C4-2B (cell line): ENCODE data around the gene RPL4.

Experiments used
- ZFX ChIP-seq: fragments of 450-650 bp; IDR thresholded peaks from 2 replicates; pipeline ENCODE4 v1.6.1; 2017
- TF ChIP-seq, protein P1 (sequence below): fragments of 450-650 bp; conservative IDR thresholded peaks from 2 replicates; pipeline ENCODE4 v1.5.1; 2017; ENCODE audit warnings: mild to moderate bottlenecking

DNA sequence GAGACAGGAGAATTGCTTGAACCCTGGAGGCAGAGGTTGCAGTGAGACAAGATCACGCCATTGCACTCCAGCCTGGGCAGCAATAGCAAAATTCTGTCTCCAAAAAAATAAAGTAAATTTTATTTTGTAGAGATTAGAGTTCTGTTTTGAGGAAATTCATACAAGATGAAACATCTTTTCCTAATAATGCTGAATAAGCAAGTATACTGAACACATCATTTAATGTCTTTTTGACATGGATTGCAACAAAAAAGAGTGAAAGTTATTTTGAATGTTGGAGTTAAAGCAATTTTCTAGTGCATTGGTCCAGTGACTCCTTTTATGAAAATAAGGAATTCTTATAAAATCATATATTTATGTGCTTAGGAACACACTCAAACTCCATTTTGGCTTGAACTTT lies 40.6 kb upstream of the RPL4 start:
- TF ChIP-seq, protein P1, sequence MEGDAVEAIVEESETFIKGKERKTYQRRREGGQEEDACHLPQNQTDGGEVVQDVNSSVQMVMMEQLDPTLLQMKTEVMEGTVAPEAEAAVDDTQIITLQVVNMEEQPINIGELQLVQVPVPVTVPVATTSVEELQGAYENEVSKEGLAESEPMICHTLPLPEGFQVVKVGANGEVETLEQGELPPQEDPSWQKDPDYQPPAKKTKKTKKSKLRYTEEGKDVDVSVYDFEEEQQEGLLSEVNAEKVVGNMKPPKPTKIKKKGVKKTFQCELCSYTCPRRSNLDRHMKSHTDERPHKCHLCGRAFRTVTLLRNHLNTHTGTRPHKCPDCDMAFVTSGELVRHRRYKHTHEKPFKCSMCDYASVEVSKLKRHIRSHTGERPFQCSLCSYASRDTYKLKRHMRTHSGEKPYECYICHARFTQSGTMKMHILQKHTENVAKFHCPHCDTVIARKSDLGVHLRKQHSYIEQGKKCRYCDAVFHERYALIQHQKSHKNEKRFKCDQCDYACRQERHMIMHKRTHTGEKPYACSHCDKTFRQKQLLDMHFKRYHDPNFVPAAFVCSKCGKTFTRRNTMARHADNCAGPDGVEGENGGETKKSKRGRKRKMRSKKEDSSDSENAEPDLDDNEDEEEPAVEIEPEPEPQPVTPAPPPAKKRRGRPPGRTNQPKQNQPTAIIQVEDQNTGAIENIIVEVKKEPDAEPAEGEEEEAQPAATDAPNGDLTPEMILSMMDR = no peak
- no peak for TF ChIP-seq ZFX
